ENCODE data around the gene TMEM184C. TPM values are rescaled to one million over a fixed set of nuclear protein-coding genes. Genes with fewer than 3 reads are reported as not detected.

Gene TMEM184C
- total RNA-seq, 2 experiments from 2014 or later, result 16.5 to 18.8 TPM

DNA sequence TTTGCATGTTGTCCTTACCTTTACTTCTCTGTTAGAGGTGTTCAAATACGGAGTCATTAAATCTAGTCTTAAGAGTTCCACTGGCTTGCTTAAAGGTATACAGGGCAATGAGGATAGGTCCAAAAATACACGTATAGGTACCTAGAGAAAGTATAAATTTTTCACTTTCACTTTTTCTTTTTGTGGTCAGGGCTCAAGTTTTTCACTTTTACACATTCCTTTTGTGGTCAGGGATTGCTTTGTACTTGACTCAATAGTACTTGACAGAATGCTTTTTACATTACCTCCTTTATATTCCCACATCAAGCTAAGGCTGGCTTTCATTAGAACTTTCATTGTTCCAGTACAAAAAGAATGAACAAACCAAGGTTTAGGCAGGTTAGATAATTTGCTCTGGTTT, 21.7 kb downstream of the TMEM184C start:
- H3K4me1 Mint-ChIP-seq, result peaks cover 9% of the 10 kb centered on the region
- ChIA-PET POLR2A (interaction anchor here (1.1 kb wide), 1 partner anchor 22 kb away, joined by 5 read pairs; the partner anchor contains the start of gene TMEM184C), CTCF (interaction anchor here (2.5 kb wide), 1 partner anchor 228 kb away, joined by 8 read pairs; no protein-coding TSS in a partner anchor)
- no peaks in the 10 kb centered on the region for H3K9me3 Mint-ChIP-seq
- no peak overlapping the region for H3K27ac Mint-ChIP-seq
- no peaks in the 10 kb centered on the region for H3K27me3 Mint-ChIP-seq
- DNase-seq, result no peak
- no peak overlapping the region for H3K4me3 Mint-ChIP-seq
- peaks cover 74% of the 10 kb centered on the region for H3K36me3 Mint-ChIP-seq (ENCODE audit: low read depth)

DNA sequence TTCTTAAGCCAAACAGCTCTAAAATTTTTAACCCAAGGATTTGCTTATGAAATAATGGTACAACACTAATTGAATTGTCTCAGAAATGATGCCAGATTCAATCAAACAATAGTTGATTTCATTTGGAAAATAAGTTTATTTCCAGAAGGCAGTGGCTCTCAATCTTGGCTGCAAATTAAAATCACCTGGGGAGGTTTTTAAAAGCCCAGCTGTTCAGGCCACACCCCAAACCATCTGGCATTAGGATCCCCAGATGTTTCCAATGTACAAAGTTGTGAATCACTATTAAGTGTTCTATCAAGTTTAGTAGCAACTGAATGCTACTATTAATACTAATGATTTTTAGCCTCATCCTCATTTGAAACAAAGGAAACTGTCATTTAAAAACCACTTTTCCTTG, 22.2 kb downstream of the TMEM184C start:
- DNase-seq, result no peak
- Mint-ChIP-seq H3K27me3 (no peaks in the 10 kb centered on the region), H3K4me1 (peaks cover 9% of the 10 kb centered on the region), H3K4me3 (no peak overlapping the region), H3K36me3 (ENCODE audit: low read depth) (peaks cover 70% of the 10 kb centered on the region), H3K9me3 (no peaks in the 10 kb centered on the region), H3K27ac (no peak overlapping the region)
- ChIA-PET POLR2A (interaction anchor here (1.1 kb wide), 1 partner anchor 22 kb away, joined by 5 read pairs; the partner anchor contains the start of gene TMEM184C), CTCF (interaction anchor here (1.1 to 2.5 kb wide), 2 partner anchors 120 to 227 kb away, joined by 3 to 8 read pairs; no protein-coding TSS in a partner anchor)

DNA sequence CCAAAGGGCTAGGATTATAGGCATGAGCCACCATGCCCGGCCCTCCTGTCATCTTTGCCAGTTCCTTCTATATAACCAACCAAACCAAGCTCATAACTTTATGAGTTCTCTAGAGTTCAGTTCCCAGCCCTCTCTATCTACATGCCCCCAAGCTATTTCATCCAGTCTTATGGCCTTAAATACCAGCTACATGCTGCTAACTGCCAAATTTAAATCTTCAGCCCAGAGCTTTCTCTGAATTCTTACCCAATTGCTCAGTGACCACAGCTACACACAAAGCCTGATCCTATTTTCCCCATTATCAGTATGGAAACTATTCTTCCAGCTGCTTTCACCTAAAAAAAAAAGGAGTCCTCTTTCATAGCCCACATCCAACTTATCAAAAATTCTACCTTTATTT, 23.1 kb downstream of the TMEM184C start:
- DNase-seq, result no peak
- Mint-ChIP-seq H3K4me1 (peaks cover 9% of the 10 kb centered on the region), H3K9me3 (no peaks in the 10 kb centered on the region), H3K4me3 (no peak overlapping the region), H3K36me3 (ENCODE audit: low read depth) (peaks cover 63% of the 10 kb centered on the region), H3K27ac (no peak overlapping the region), H3K27me3 (no peaks in the 10 kb centered on the region)
- ChIA-PET POLR2A (no interaction called here), CTCF (interaction anchor here (1.1 to 1.6 kb wide), 2 partner anchors 121 to 226 kb away, joined by 3 to 6 read pairs; no protein-coding TSS in a partner anchor)

- CTCF ChIA-PET, result interaction anchor here (0.6 to 5.0 kb wide), 3 partner anchors 18 to 223 kb away, joined by 3 to 23 read pairs (median 3); no protein-coding TSS in a partner anchor
- no peak for DNase-seq
- no peaks in the 10 kb centered on the region for H3K9me3 Mint-ChIP-seq
- no peak overlapping the region for H3K27ac Mint-ChIP-seq
- peaks cover 15% of the 10 kb centered on the region for H3K4me1 Mint-ChIP-seq
- H3K4me3 Mint-ChIP-seq, result no peak overlapping the region
- no peaks in the 10 kb centered on the region for H3K27me3 Mint-ChIP-seq
- peaks cover 52% of the 10 kb centered on the region for H3K36me3 Mint-ChIP-seq (ENCODE audit: low read depth)
- POLR2A ChIA-PET, result no interaction called here
Observed at GRCh38 chr4:147643616-147644015, 26.4 kb downstream of the TMEM184C start.

GRCh38 chr4:147644471-147644870, 27.3 kb downstream of the TMEM184C start:
- Mint-ChIP-seq H3K4me3 (no peak overlapping the region), H3K27me3 (no peaks in the 10 kb centered on the region), H3K9me3 (no peaks in the 10 kb centered on the region), H3K27ac (no peak overlapping the region), H3K4me1 (peaks cover 9% of the 10 kb centered on the region), H3K36me3 (ENCODE audit: low read depth) (peaks cover 51% of the 10 kb centered on the region)
- POLR2A ChIA-PET, result interaction anchor here (1.2 kb wide), 1 partner anchor 27 kb away, joined by 3 read pairs; the partner anchor contains the start of gene TMEM184C
- no peak for DNase-seq
- CTCF ChIA-PET, result interaction anchor here (1.4 to 5.0 kb wide), 2 partner anchors 19 to 222 kb away, joined by 3 to 23 read pairs; no protein-coding TSS in a partner anchor

DNA sequence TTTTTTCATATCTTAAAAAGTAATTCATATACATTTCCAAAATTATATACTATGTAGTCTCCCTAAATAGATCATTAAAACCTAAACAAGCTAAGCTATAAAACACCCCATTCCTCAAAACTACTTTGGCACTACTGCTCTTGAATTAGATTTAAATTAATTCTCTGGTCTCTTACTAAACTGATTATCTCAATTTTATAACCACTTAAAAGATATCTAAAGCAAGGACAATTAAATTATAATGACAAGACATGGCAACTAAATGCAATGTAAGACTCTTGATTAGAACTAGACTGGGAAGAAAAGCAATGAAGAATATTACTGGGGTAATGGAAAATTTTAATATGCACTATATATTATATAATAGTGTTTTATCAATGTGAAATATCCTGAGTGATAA, 27.9 kb downstream of the TMEM184C start:
- Mint-ChIP-seq H3K27me3 (no peaks in the 10 kb centered on the region), H3K36me3 (ENCODE audit: low read depth) (peaks cover 52% of the 10 kb centered on the region), H3K9me3 (no peaks in the 10 kb centered on the region), H3K27ac (no peak overlapping the region), H3K4me3 (no peak overlapping the region), H3K4me1 (peaks cover 8% of the 10 kb centered on the region)
- ChIA-PET POLR2A (interaction anchor here (1.2 kb wide), 1 partner anchor 28 kb away, joined by 3 read pairs; the partner anchor contains the start of gene TMEM184C), CTCF (interaction anchor here (1.4 to 5.0 kb wide), 2 partner anchors 20 to 222 kb away, joined by 3 to 23 read pairs; no protein-coding TSS in a partner anchor)
- no peak for DNase-seq

DNA sequence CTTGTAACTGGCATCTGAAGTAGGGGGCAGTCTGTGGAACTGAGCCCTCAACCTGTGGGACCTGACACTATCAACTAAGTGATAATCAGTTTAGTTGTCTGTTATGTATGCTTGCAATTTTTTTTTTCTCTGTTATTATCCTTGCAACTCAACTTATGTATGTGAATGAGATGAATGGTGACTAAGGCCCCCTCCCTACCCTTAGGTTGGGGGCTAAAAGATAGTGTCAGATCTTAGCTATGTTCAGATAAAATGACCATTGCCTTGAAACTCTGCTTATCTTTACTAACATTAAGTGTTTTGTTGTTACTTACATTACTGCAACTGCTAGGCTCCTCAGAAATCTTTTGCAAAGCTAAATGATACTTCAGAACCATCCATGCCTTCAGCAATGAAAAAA, 31.5 kb downstream of the TMEM184C start:
- H3K27ac Mint-ChIP-seq, result no peak overlapping the region
- DNase-seq, result no peak
- H3K27me3 Mint-ChIP-seq, result no peaks in the 10 kb centered on the region
- H3K4me3 Mint-ChIP-seq, result no peak overlapping the region
- no peaks in the 10 kb centered on the region for H3K9me3 Mint-ChIP-seq
- H3K4me1 Mint-ChIP-seq, result peaks cover 9% of the 10 kb centered on the region
- peaks cover 47% of the 10 kb centered on the region for H3K36me3 Mint-ChIP-seq (ENCODE audit: low read depth)
- CTCF ChIA-PET, result interaction anchor here (0.5 to 1.0 kb wide), 2 partner anchors 35 to 218 kb away, joined by 4 read pairs; partner anchors contain the start of gene PRMT9
- POLR2A ChIA-PET, result no interaction called here

- no peak overlapping the region for H3K27ac Mint-ChIP-seq
- DNase-seq, result no peak
- H3K9me3 Mint-ChIP-seq, result no peaks in the 10 kb centered on the region
- peaks cover 6% of the 10 kb centered on the region for H3K4me1 Mint-ChIP-seq
- ChIA-PET CTCF (interaction anchor here (1.1 kb wide), 1 partner anchor 56 kb away, joined by 3 read pairs; no protein-coding TSS in a partner anchor), POLR2A (no interaction called here)
- H3K36me3 Mint-ChIP-seq (ENCODE audit: low read depth), result peaks cover 62% of the 10 kb centered on the region
- no peaks in the 10 kb centered on the region for H3K27me3 Mint-ChIP-seq
- no peak overlapping the region for H3K4me3 Mint-ChIP-seq
Observed at GRCh38 chr4:147651563-147651962, 34.4 kb downstream of the TMEM184C start.

GRCh38 chr4:147655639-147656038, 38.4 kb downstream of the TMEM184C start:
- H3K9me3 Mint-ChIP-seq, result no peaks in the 10 kb centered on the region
- CTCF ChIA-PET, result no interaction called here
- POLR2A ChIA-PET, result no interaction called here
- no peak for DNase-seq
- no peaks in the 10 kb centered on the region for H3K27me3 Mint-ChIP-seq
- H3K4me1 Mint-ChIP-seq, result peaks cover 3% of the 10 kb centered on the region
- no peak overlapping the region for H3K4me3 Mint-ChIP-seq
- H3K27ac Mint-ChIP-seq, result no peak overlapping the region
- peaks cover 56% of the 10 kb centered on the region for H3K36me3 Mint-ChIP-seq (ENCODE audit: low read depth)

DNA sequence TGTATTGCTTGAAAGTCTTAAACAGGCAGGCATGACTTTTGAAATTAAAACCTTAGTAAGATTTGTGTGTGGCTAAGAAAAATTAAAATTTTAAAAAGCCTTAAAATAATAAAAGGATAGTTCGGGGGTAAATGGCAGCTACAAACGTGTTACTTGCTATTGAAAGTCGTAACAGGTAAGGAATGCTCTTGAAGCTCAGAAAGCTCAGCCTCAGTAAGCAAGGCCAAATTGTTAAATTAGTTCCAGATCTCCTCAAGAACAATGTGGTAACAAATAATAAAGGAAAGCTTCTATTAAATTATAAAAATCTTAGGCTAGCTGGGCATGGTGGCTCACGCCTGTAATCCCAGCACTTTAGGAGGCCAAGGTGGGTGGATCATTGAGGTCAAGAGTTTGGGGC, 41.3 kb downstream of the TMEM184C start:
- no peaks in the 10 kb centered on the region for H3K27me3 Mint-ChIP-seq
- no peak for DNase-seq
- no peaks in the 10 kb centered on the region for H3K9me3 Mint-ChIP-seq
- ChIA-PET CTCF (no interaction called here), POLR2A (no interaction called here)
- H3K36me3 Mint-ChIP-seq (ENCODE audit: low read depth), result peaks cover 52% of the 10 kb centered on the region
- H3K4me1 Mint-ChIP-seq, result no peaks in the 10 kb centered on the region
- H3K4me3 Mint-ChIP-seq, result no peak overlapping the region
- H3K27ac Mint-ChIP-seq, result no peak overlapping the region

DNA sequence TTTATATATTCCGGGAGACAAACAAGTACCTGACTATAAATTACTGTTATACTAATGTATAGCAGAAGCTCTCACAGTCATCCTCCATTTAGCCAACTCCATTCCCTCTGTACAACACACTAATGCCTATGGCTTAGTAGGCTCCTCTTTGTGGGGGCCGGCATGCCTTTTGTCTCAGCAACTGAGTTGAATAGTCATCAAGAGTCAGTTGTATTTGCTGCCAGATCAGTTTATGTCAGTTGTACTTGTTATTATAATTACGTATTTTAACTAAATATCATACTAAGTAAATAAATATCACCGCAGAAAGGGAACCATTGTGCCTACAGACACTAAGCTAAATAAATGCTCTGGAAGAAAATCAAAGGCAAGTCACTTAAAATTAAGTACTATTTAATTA, 56.9 kb downstream of the TMEM184C start:
- H3K4me1 Mint-ChIP-seq, result no peaks in the 10 kb centered on the region
- POLR2A ChIA-PET, result interaction anchor here (1.5 kb wide), 1 partner anchor 9 kb away, joined by 5 read pairs; the partner anchor contains the start of gene PRMT9
- H3K27ac Mint-ChIP-seq, result no peak overlapping the region
- CTCF ChIA-PET, result interaction anchor here (0.9 to 2.0 kb wide), 2 partner anchors 9 to 57 kb away, joined by 3 to 4 read pairs; partner anchors contain the start of genes PRMT9 and TMEM184C
- no peak overlapping the region for H3K4me3 Mint-ChIP-seq
- no peaks in the 10 kb centered on the region for H3K9me3 Mint-ChIP-seq
- H3K27me3 Mint-ChIP-seq, result no peaks in the 10 kb centered on the region
- no peak for DNase-seq
- H3K36me3 Mint-ChIP-seq (ENCODE audit: low read depth), result peaks cover 43% of the 10 kb centered on the region

DNA sequence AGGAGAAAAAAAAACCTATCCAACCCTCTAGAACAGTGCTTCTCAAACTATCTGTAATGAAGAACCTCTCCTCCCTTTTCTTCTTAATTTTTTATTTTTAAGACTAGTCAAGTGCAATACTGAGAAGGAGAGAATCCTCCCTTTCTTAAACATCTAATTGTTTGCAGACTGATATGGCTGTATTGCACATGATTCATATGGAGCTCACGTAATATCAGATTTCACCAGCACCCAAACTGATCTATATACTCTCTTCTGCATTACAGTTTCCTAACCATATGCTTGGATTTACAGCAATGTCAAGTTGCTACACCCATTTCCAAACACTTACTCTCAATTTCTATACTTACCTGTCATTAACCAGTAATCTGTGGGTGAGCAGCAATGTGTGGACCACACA, 57.3 kb downstream of the TMEM184C start:
- Mint-ChIP-seq H3K9me3 (no peaks in the 10 kb centered on the region), H3K27ac (no peak overlapping the region), H3K36me3 (ENCODE audit: low read depth) (peaks cover 46% of the 10 kb centered on the region), H3K27me3 (no peaks in the 10 kb centered on the region), H3K4me3 (no peak overlapping the region), H3K4me1 (no peaks in the 10 kb centered on the region)
- ChIA-PET POLR2A (interaction anchor here (1.5 kb wide), 1 partner anchor 9 kb away, joined by 5 read pairs; the partner anchor contains the start of gene PRMT9), CTCF (interaction anchor here (2.0 kb wide), 1 partner anchor 9 kb away, joined by 4 read pairs; the partner anchor contains the start of gene PRMT9)
- no peak for DNase-seq

GRCh38 chr4:147678106-147678505, 60.9 kb downstream of the TMEM184C start:
- ChIA-PET POLR2A (no interaction called here), CTCF (interaction anchor here (0.7 kb wide), 1 partner anchor 11 kb away, joined by 3 read pairs; no protein-coding TSS in a partner anchor)
- Mint-ChIP-seq H3K4me3 (no peak overlapping the region), H3K36me3 (ENCODE audit: low read depth) (peaks cover 38% of the 10 kb centered on the region), H3K9me3 (no peaks in the 10 kb centered on the region), H3K27ac (no peak overlapping the region), H3K27me3 (no peaks in the 10 kb centered on the region), H3K4me1 (peaks cover 19% of the 10 kb centered on the region)
- no peak for DNase-seq
